Ishikawa (cell line): Measurements from ENCODE around the gene CDH13.

Experiments used
- CEBPB ChIP-seq: IDR thresholded peaks from 2 replicates; pipeline ENCODE4 v1.6.1; 2012
- CREB1 ChIP-seq: IDR thresholded peaks from 2 replicates; pipeline ENCODE4 v1.6.1; 2012; ENCODE audit warnings: low read depth
- EGR1 ChIP-seq: IDR thresholded peaks from 2 replicates; pipeline ENCODE4 v1.6.1; 2012
- EP300 ChIP-seq: IDR thresholded peaks from 2 replicates; pipeline ENCODE4 v1.6.1; 2012; ENCODE audit warnings: borderline replicate concordance
- FOXM1 ChIP-seq: IDR thresholded peaks from 2 replicates; pipeline ENCODE4 v1.6.1; 2012; ENCODE audit warnings: low read depth, borderline replicate concordance
- MAX ChIP-seq: IDR thresholded peaks from 2 replicates; pipeline ENCODE4 v1.6.1; 2012
- NFIC ChIP-seq: IDR thresholded peaks from 2 replicates; pipeline ENCODE4 v1.6.1; 2012
- RAD21 ChIP-seq: IDR thresholded peaks from 2 replicates; pipeline ENCODE4 v1.6.1; 2012; ENCODE audit warnings: low read depth
- REST ChIP-seq: IDR thresholded peaks from 2 replicates; pipeline ENCODE4 v1.6.1; 2012; ENCODE audit warnings: low read depth, mild to moderate bottlenecking
- TAF1 ChIP-seq: IDR thresholded peaks from 2 replicates; pipeline ENCODE4 v1.6.1; 2012; ENCODE audit warnings: low read depth, mild to moderate bottlenecking
- TCF12 ChIP-seq: IDR thresholded peaks from 2 replicates; pipeline ENCODE4 v1.6.1; 2012; ENCODE audit warnings: low read depth
- TEAD4 ChIP-seq: IDR thresholded peaks from 2 replicates; pipeline ENCODE4 v1.6.1; 2012
- USF1 ChIP-seq: IDR thresholded peaks from 2 replicates; pipeline ENCODE4 v1.6.1; 2012
- YY1 ChIP-seq: IDR thresholded peaks from 2 replicates; pipeline ENCODE4 v1.6.1; 2012; ENCODE audit warnings: low read depth
- ZBTB7A ChIP-seq: IDR thresholded peaks from 2 replicates; pipeline ENCODE4 v1.6.1; 2012; ENCODE audit warnings: low read depth

CDH13 gene

GRCh38 chr16:82960918-82961317 is 334.1 kb downstream of the CDH13 start:
- TF ChIP-seq TEAD4 (no peak), CEBPB (no peak), TAF1 (no peak), FOXM1 (no peak), USF1 (no peak), NFIC (no peak), CREB1 (no peak), RAD21 (no peak), TCF12 (no peak), EP300 (no peak), YY1 (no peak), EGR1 (no peak), MAX (no peak), REST (no peak), ZBTB7A (no peak)

- TF ChIP-seq TAF1 (no peak), EGR1 (no peak), EP300 (no peak), USF1 (no peak), NFIC (no peak), REST (no peak)
Measured at GRCh38 chr16:82963653-82964052, 336.9 kb downstream of the CDH13 start.

- TF ChIP-seq TEAD4 (no peak), RAD21 (no peak), MAX (no peak), EGR1 (no peak), REST (no peak), YY1 (no peak), FOXM1 (no peak), USF1 (no peak), EP300 (no peak), NFIC (no peak), TCF12 (no peak)
Measured at GRCh38 chr16:82965808-82966207, 339.0 kb downstream of the CDH13 start.

- TF ChIP-seq CEBPB: no peak
- TF ChIP-seq CREB1: no peak
- no peak for TF ChIP-seq USF1
- TF ChIP-seq RAD21: no peak
- TF ChIP-seq EP300: no peak
- no peak for TF ChIP-seq REST
- no peak for TF ChIP-seq EGR1
- TF ChIP-seq TAF1: no peak
- no peak for TF ChIP-seq NFIC
- TF ChIP-seq TCF12: no peak
- TF ChIP-seq ZBTB7A: no peak
- TF ChIP-seq MAX: no peak
- TF ChIP-seq TEAD4: no peak
Measured at GRCh38 chr16:82967424-82967823, 340.7 kb downstream of the CDH13 start.
